ENCODE results near the gene ARID1B. TPM values are rescaled to one million over a fixed set of nuclear protein-coding genes. Genes with fewer than 3 reads are reported as not detected.

The ARID1B gene
- total RNA-seq, 1 experiment from 2014 or later: 42.8 TPM

- Histone ChIP-seq H3K9me3 (ENCODE audit: insufficient read depth, low read depth) (no peaks in the 10 kb centered on the region; the same call in 1 of the 2 replicates), H3K36me3 (ENCODE audit: low read depth) (no peaks in the 10 kb centered on the region), H3K4me3 (no peak overlapping the region), H3K4me1 (replicated peaks; ENCODE audit: insufficient read depth) (no peaks in the 10 kb centered on the region), H3K27ac (no peak overlapping the region), H3K4me2 (no peak overlapping the region), H2AFZ (no peak overlapping the region), H4K20me1 (ENCODE audit: insufficient read depth) (no peaks in the 10 kb centered on the region), H3K9me2 (ENCODE audit: insufficient read depth) (no peaks in the 10 kb centered on the region), H3K79me2 (ENCODE audit: low read depth) (no peaks in the 10 kb centered on the region), H3K27me3 (ENCODE audit: insufficient read depth, low read depth) (no peaks in the 10 kb centered on the region), H3F3A (ENCODE audit: insufficient read depth, low read depth) (no peaks in the 10 kb centered on the region)
- intact Hi-C loops (cut with micrococcal nuclease; ENCODE audit: unreplicated experiment): no loop called here
- BruUV-seq (replicated peaks): no TSS peak
- TF ChIP-seq CTCF (conservative IDR thresholded peaks at IDR 0.05) (no peak), EZH2 (IDR thresholded peaks at IDR 0.05; ENCODE audit: low read depth) (no peak)
- DNase-seq: no peak
- ChIA-PET POLR2A (ENCODE audit: unreplicated experiment) (interaction anchor here (0.6 kb wide), 1 partner anchor 34 kb away, joined by 3 read pairs; no protein-coding TSS in a partner anchor), CTCF (no interaction called here)
Observed at GRCh38 chr6:156741287-156742073, 35.7 kb upstream of the ARID1B start.

- no peaks in the 10 kb centered on the region for H3K79me2 ChIP-seq (ENCODE audit: low read depth)
- no peaks in the 10 kb centered on the region for H3F3A ChIP-seq (ENCODE audit: insufficient read depth, low read depth)
- no peaks in the 10 kb centered on the region for H3K9me2 ChIP-seq (ENCODE audit: insufficient read depth)
- BruUV-seq (replicated peaks): no TSS peak
- no peaks in the 10 kb centered on the region for H3K9me3 ChIP-seq (ENCODE audit: insufficient read depth, low read depth)
- H3K27ac ChIP-seq: no peak overlapping the region
- no peaks in the 10 kb centered on the region for H3K36me3 ChIP-seq (ENCODE audit: low read depth)
- DNase-seq: no peak
- intact Hi-C loops (cut with micrococcal nuclease; ENCODE audit: unreplicated experiment): no loop called here
- no peaks in the 10 kb centered on the region for H3K4me1 ChIP-seq (replicated peaks; ENCODE audit: insufficient read depth)
- H3K4me3 ChIP-seq: no peak overlapping the region
- CTCF ChIA-PET: no interaction called here
- TF ChIP-seq CTCF (conservative IDR thresholded peaks at IDR 0.05): no peak
- no peak for TF ChIP-seq EZH2 (IDR thresholded peaks at IDR 0.05; ENCODE audit: low read depth)
- no peaks in the 10 kb centered on the region for H3K27me3 ChIP-seq (ENCODE audit: insufficient read depth, low read depth)
- POLR2A ChIA-PET (ENCODE audit: unreplicated experiment): no interaction called here
- H3K4me2 ChIP-seq: no peak overlapping the region
- no peak overlapping the region for H2AFZ ChIP-seq
- no peaks in the 10 kb centered on the region for H4K20me1 ChIP-seq (ENCODE audit: insufficient read depth)
Observed at GRCh38 chr6:156747715-156748114, 29.5 kb upstream of the ARID1B start.

GRCh38 chr6:156748504-156748903 is 28.7 kb upstream of the ARID1B start:
- DNase-seq: no peak
- H3K9me3 ChIP-seq (ENCODE audit: insufficient read depth, low read depth): no peaks in the 10 kb centered on the region
- no TSS peak for BruUV-seq (replicated peaks)
- no peaks in the 10 kb centered on the region for H3K36me3 ChIP-seq (ENCODE audit: low read depth)
- H3F3A ChIP-seq (ENCODE audit: insufficient read depth, low read depth): no peaks in the 10 kb centered on the region
- H3K4me3 ChIP-seq: no peak overlapping the region
- ChIA-PET POLR2A (ENCODE audit: unreplicated experiment) (no interaction called here), CTCF (no interaction called here)
- H3K4me2 ChIP-seq: no peak overlapping the region
- TF ChIP-seq EZH2 (IDR thresholded peaks at IDR 0.05; ENCODE audit: low read depth) (no peak), CTCF (conservative IDR thresholded peaks at IDR 0.05) (no peak)
- H3K27ac ChIP-seq: no peak overlapping the region
- H3K9me2 ChIP-seq (ENCODE audit: insufficient read depth): no peaks in the 10 kb centered on the region
- H3K79me2 ChIP-seq (ENCODE audit: low read depth): no peaks in the 10 kb centered on the region
- intact Hi-C loops (cut with micrococcal nuclease; ENCODE audit: unreplicated experiment): no loop called here
- no peaks in the 10 kb centered on the region for H4K20me1 ChIP-seq (ENCODE audit: insufficient read depth)
- no peaks in the 10 kb centered on the region for H3K4me1 ChIP-seq (replicated peaks; ENCODE audit: insufficient read depth)
- no peak overlapping the region for H2AFZ ChIP-seq
- no peaks in the 10 kb centered on the region for H3K27me3 ChIP-seq (ENCODE audit: insufficient read depth, low read depth)

Measured in PC-9 (cell line).